B cell (primary cell): ENCODE measurements around the gene HHATL. TPM values are rescaled to one million over a fixed set of nuclear protein-coding genes. Genes with fewer than 3 reads are reported as not detected.

Experiments
- ATAC-seq: fragments of 200-7000 bp; cut with Tn5 transposase; one replicate; pipeline ENCODE4 v1.10.0; 2021; ENCODE audit warnings: low read depth, mild to moderate bottlenecking, moderate number of reproducible peaks, moderate library complexity
- CTCF ChIA-PET: fragments of 350-600 bp; sonication (Branson Sonifier 250); formaldehyde crosslinking; loops from one replicate; lab custom pipeline; 2021; ENCODE audit warnings: antibody characterized with exemption, inconsistent platforms; lab: Charles Lee
- POLR2A ChIA-PET: fragments of 350-600 bp; sonication (Branson Sonifier 250); formaldehyde crosslinking; loops from one replicate; lab custom pipeline; 2021; ENCODE audit warnings: antibody characterized with exemption; lab: Charles Lee
- DNase-seq: peaks from one replicate; pipeline ENCODE4 v3.0.0; 2013
- H2AFZ ChIP-seq: 2 replicates; pipeline ENCODE4 v1.6.1; 2012; ENCODE audit warnings: mild to moderate bottlenecking, low read depth, low read length; ENCODE audit not compliant: insufficient read depth, poor library complexity, severe bottlenecking
- H3K27ac ChIP-seq, 2 donors: 1 replicate in 1 of 2; 2 replicates in 1 of 2; pipeline ENCODE4 v1.5.1; 2012 to 2013; ENCODE audit warnings: low read length in 2 of 2, mild to moderate bottlenecking in 2 of 2, moderate library complexity in 1 of 2
- H3K27me3 ChIP-seq, 4 experiments: fragments of 200-600 bp in 1 of 4; sonication (generic) in 1 of 4; replicated peaks in 1 of 4; 1 replicate in 2 of 4; 2 replicates in 2 of 4; pipeline versions ENCODE4 v1.6.1 to v1.7.0; 2013 to 2016; ENCODE audit warnings: low read length in 3 of 4, mild to moderate bottlenecking in 2 of 4, mixed read lengths in 1 of 4, moderate library complexity in 1 of 4; ENCODE audit not compliant: insufficient read depth in 4 of 4, control insufficient read depth in 3 of 4; ENCODE audit errors: control extremely low read depth in 1 of 4
- H3K36me3 ChIP-seq, 2 experiments: replicated peaks in 1 of 2; 1 replicate in 1 of 2; 2 replicates in 1 of 2; pipeline versions ENCODE4 v1.6.1 to v1.7.1; 2013; ENCODE audit warnings: low read length in 1 of 2; ENCODE audit not compliant: insufficient read depth in 2 of 2, control insufficient read depth in 1 of 2; ENCODE audit errors: control extremely low read depth in 1 of 2, extremely low read depth in 1 of 2
- H3K4me1 ChIP-seq, 2 donors: fragments of 200-600 bp in 1 of 2; sonication (generic) in 1 of 2; 1 replicate in 1 of 2; 2 replicates in 1 of 2; pipeline versions ENCODE4 v1.5.1 to v1.6.1; 2013 to 2017; ENCODE audit warnings: low read length in 2 of 2; ENCODE audit not compliant: control insufficient read depth in 2 of 2, insufficient read depth in 2 of 2
- H3K4me2 ChIP-seq: replicated peaks from 2 replicates; pipeline ENCODE3; 2012; ENCODE audit warnings: mild to moderate bottlenecking, low read depth, low read length; ENCODE audit not compliant: poor library complexity, severe bottlenecking
- H3K4me3 ChIP-seq, 5 experiments: fragments of 200-600 bp in 1 of 5; sonication (generic) in 1 of 5; 1 replicate in 3 of 5; 2 replicates in 2 of 5; pipeline versions ENCODE4 v1.5.1 to v1.7.0; 2011 to 2016; ENCODE audit warnings: low read length in 4 of 5, mild to moderate bottlenecking in 4 of 5, low read depth in 2 of 5, control low read depth in 1 of 5, moderate library complexity in 1 of 5; ENCODE audit not compliant: insufficient read depth in 1 of 5; ENCODE audit errors: control extremely low read depth in 1 of 5, extremely low read depth in 1 of 5
- H3K79me2 ChIP-seq: fragments of 200-600 bp; sonication (generic); one replicate; pipeline ENCODE4 v1.6.0; 2016; ENCODE audit warnings: low read length; ENCODE audit not compliant: control insufficient read depth, insufficient read depth
- H3K9ac ChIP-seq: fragments of 200-600 bp; sonication (generic); 2 replicates; pipeline ENCODE4 v1.6.1; 2017; ENCODE audit warnings: mild to moderate bottlenecking, low read length, moderate library complexity
- H3K9me3 ChIP-seq, 3 donors: one replicate each; pipeline versions ENCODE4 v1.6.1 to v1.7.1; 2013; ENCODE audit warnings: low read length in 2 of 3; ENCODE audit not compliant: control insufficient read depth in 2 of 3, insufficient read depth in 1 of 3; ENCODE audit errors: control extremely low read depth in 1 of 3
- H4K20me1 ChIP-seq: 2 replicates; pipeline ENCODE4 v1.6.0; 2012; ENCODE audit warnings: mild to moderate bottlenecking, low read length; ENCODE audit not compliant: insufficient read depth, control insufficient read depth, poor library complexity, severe bottlenecking
- H3K27ac Mint-ChIP-seq: one replicate; pipeline ENCODE4 v1.8.0; 2021; ENCODE audit warnings: mixed read lengths
- H3K27me3 Mint-ChIP-seq: one replicate; pipeline ENCODE4 v1.8.0; 2021; ENCODE audit warnings: mixed read lengths
- H3K4me1 Mint-ChIP-seq: one replicate; pipeline ENCODE4 v1.8.0; 2021; ENCODE audit warnings: mixed read lengths
- H3K4me3 Mint-ChIP-seq: one replicate; pipeline ENCODE4 v1.8.0; 2021; ENCODE audit warnings: mixed read lengths
- H3K9me3 Mint-ChIP-seq: one replicate; pipeline ENCODE4 v1.8.0; 2022; ENCODE audit warnings: mixed read lengths; ENCODE audit not compliant: insufficient read depth
- CTCF ChIP-seq: fragments of 200-600 bp; IDR thresholded peaks from one replicate; pipeline ENCODE4 v1.8.0; 2022; ENCODE audit warnings: antibody characterized with exemption, mild to moderate bottlenecking
- EZH2 ChIP-seq: IDR thresholded peaks from 2 replicates; pipeline ENCODE4 v1.6.1; 2012; ENCODE audit warnings: borderline replicate concordance, low read depth, mild to moderate bottlenecking, moderate library complexity, low read length; ENCODE audit not compliant: insufficient read depth, poor library complexity, severe bottlenecking
- WGBS: methylation state at CpG from one replicate; pipeline ENCODE4 v1.1.5; 2013; ENCODE audit warnings: missing lambda C conversion rate; ENCODE audit not compliant: insufficient coverage; 5-methylcytosine and 5-hydroxymethylcytosine counted together
- intact Hi-C: fragments of 100-400 bp; cut with micrococcal nuclease; formaldehyde crosslinking; loops from one replicate; pipeline ENCODE4 v1.10.0; 2022
- polyA plus RNA-seq: library from polyadenylated mRNA; depleted of rRNA; stranded (reverse); fragments of >200 nt; gene quantifications from 2 replicates; pipeline ENCODE4 v1.2.3, GENCODE V29; 2012
- total RNA-seq, 2 donors: library from RNA; stranded (reverse); fragments of 120-200 nt in 1 of 2; gene quantifications; 1 replicate in 1 of 2; 2 replicates in 1 of 2; pipeline versions ENCODE4 v1.2.3 to v1.2.4, GENCODE V29; 2013 to 2022

Gene HHATL
- total and polyA plus RNA-seq, 2 donors (not counting 1 experiment from before 2014, with no cell fraction given): not detected

- H2AFZ ChIP-seq: no peak overlapping the region
- no peak overlapping the region for H3K27ac Mint-ChIP-seq
- H3K4me1 Mint-ChIP-seq: peaks cover 13% of the 10 kb centered on the region
- H3K4me3 Mint-ChIP-seq: no peak overlapping the region
- H3K27me3 Mint-ChIP-seq: no peaks in the 10 kb centered on the region
- H3K79me2 ChIP-seq: no peaks in the 10 kb centered on the region
- H3K4me1 ChIP-seq: peaks cover 13 to 22% of the 10 kb centered on the region in 2 donors
- DNase-seq: no peak
- H3K9me3 Mint-ChIP-seq: no peaks in the 10 kb centered on the region
- no peak overlapping the region for H3K4me2 ChIP-seq
- H3K27ac ChIP-seq: no peak overlapping the region
- H3K27me3 ChIP-seq: no peaks in the 10 kb centered on the region
- 88% methylated on average over 8 of the region's 8 CpGs for WGBS
- H4K20me1 ChIP-seq: no peaks in the 10 kb centered on the region
- no peak for ATAC-seq
- no peak overlapping the region for H3K4me3 ChIP-seq
- intact Hi-C loops: no loop called here
- CTCF ChIA-PET: interaction anchor here (1.0 kb wide), 2 partner anchors 80 to 84 kb away, joined by 3 read pairs; partner anchors contain the start of gene SEC22C
- H3K9ac ChIP-seq: no peak overlapping the region
- no peaks in the 10 kb centered on the region for H3K36me3 ChIP-seq
- no peak for TF ChIP-seq CTCF
- no peak for TF ChIP-seq EZH2
- H3K9me3 ChIP-seq: peaks cover 0 to 8% (median 0%) of the 10 kb centered on the region in 3 donors
- POLR2A ChIA-PET: no interaction called here
Observed at GRCh38 chr3:42666022-42666421, 36.6 kb downstream of the HHATL start.

- Histone ChIP-seq H3K4me1 (peaks cover 13 to 22% of the 10 kb centered on the region in 2 donors), H3K79me2 (no peaks in the 10 kb centered on the region), H3K27ac (no peak overlapping the region), H3K36me3 (no peaks in the 10 kb centered on the region), H3K9ac (no peak overlapping the region), H3K4me2 (peak overlapping the region; percentile 80), H2AFZ (peak overlapping the region; percentile 66), H4K20me1 (no peaks in the 10 kb centered on the region), H3K27me3 (no peaks in the 10 kb centered on the region), H3K4me3 (no peak overlapping the region), H3K9me3 (peaks cover 0 to 8% (median 0%) of the 10 kb centered on the region in 3 donors)
- Mint-ChIP-seq H3K4me3 (peak overlapping the region; percentile 29), H3K4me1 (peaks cover 13% of the 10 kb centered on the region), H3K9me3 (no peaks in the 10 kb centered on the region), H3K27ac (peak overlapping the region; percentile 65), H3K27me3 (no peaks in the 10 kb centered on the region)
- WGBS: 93% methylated on average over 8 of the region's 15 CpGs
- DNase-seq (no peak), ATAC-seq (no peak)
- ChIA-PET POLR2A (no interaction called here), CTCF (interaction anchor here (1.0 kb wide), 2 partner anchors 81 to 83 kb away, joined by 3 read pairs; partner anchors contain the start of gene SEC22C)
- no peak for TF ChIP-seq CTCF
- no peak for TF ChIP-seq EZH2
- intact Hi-C loops: no loop called here
Observed at GRCh38 chr3:42665050-42665878, 37.3 kb downstream of the HHATL start.
